ENCODE measurements around the gene FDX1. TPM values are rescaled to one million over a fixed set of nuclear protein-coding genes. Genes with fewer than 3 reads are reported as not detected.

Gene FDX1
- polyA plus RNA-seq, 1 experiment = 2.0 TPM

DNA sequence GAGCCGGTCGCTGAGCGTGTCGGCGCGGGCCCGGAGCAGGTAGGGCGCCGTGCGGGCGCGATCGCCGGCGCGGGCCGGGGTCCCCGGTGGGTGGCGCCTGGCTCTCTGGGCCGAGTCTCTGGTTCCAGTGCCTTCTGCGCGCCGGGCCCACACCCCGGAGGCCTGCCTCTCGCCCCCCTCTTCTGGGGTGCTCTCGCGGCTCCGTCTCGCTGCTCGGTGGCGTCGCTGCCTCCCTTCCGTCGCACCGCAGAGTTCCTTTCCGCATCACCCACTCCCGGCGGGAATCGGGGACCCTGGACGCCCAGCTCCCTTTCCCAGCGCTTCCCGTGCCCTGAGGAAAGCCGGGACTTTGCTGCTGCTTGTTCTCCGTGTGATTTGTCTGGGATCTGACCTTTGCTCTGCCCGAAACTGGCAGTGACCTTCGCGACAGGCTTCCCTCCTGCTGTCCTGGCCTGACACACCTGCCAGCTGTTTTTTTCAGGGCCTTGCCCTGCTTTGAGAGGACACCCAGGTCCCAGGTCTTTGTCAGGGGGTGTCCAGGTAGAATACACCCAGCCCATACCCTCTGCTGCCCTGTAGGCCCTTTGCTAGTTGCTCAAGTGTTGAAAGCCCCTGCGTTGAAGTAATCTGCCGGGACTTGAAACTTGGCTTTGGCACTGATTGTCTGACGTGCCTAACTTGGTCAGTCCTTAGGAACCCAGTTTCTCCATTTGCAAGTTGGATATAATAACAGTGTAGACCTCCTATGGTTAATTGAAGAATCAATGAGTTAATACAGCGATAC, 711 bp downstream of the FDX1 start:
- TF ChIP-seq, protein P1, sequence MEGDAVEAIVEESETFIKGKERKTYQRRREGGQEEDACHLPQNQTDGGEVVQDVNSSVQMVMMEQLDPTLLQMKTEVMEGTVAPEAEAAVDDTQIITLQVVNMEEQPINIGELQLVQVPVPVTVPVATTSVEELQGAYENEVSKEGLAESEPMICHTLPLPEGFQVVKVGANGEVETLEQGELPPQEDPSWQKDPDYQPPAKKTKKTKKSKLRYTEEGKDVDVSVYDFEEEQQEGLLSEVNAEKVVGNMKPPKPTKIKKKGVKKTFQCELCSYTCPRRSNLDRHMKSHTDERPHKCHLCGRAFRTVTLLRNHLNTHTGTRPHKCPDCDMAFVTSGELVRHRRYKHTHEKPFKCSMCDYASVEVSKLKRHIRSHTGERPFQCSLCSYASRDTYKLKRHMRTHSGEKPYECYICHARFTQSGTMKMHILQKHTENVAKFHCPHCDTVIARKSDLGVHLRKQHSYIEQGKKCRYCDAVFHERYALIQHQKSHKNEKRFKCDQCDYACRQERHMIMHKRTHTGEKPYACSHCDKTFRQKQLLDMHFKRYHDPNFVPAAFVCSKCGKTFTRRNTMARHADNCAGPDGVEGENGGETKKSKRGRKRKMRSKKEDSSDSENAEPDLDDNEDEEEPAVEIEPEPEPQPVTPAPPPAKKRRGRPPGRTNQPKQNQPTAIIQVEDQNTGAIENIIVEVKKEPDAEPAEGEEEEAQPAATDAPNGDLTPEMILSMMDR (IDR thresholded peaks at IDR 0.05; ENCODE audit: insufficient read depth, low read depth, low read length) = no peak
- no peaks in the 10 kb centered on the region for H3K27me3 ChIP-seq (ENCODE audit: control insufficient read depth, insufficient read depth, low read length)
- POLR2A ChIA-PET = no interaction called here
- CTCF ChIA-PET = interaction anchor here (0.9 to 8.9 kb wide), 9 partner anchors 15 to 702 kb away, joined by 3 to 88 read pairs (median 4); no protein-coding TSS in a partner anchor
- no peaks in the 10 kb centered on the region for H3K36me3 ChIP-seq (ENCODE audit: control insufficient read depth, insufficient read depth, low read length)
- peak overlapping the region; percentile 78 for H3K4me3 ChIP-seq (ENCODE audit: low read depth, low read length)
- DNase-seq (ENCODE audit: low read depth) = no peak

DNA sequence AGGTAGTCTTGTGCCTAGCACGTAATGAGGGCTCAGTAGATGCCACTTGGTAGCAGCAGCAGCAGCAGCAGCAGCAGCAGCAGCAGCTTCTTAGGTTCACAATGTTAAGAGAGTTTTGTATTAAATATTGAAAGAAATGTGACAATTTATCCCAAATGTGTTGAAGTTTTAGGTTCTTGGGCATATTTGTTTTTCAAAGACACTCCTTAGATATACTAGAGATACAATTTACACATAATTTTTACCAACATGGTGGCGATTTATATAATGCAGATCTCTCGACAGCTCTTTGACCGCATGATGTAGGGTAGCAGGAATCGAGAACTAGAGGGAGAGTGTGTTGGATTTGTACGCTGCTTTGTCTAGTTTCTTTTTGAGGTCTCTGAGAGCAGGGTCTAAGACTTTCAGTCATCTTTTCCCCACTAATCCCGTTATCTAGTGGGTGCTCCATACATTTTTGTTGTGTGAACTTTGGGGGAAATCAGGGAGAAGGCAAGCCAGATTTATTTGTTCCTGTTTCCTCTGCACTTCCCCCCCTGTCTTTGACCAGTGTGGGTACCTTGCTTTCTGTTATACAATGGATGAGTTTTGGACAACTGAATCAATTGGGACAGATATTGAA, 1.4 kb downstream of the FDX1 start:
- ChIA-PET POLR2A (no interaction called here), CTCF (interaction anchor here (0.9 to 8.9 kb wide), 7 partner anchors 15 to 256 kb away, joined by 3 to 88 read pairs (median 4); no protein-coding TSS in a partner anchor)
- no peak for DNase-seq (ENCODE audit: low read depth)
- H3K4me3 ChIP-seq (ENCODE audit: low read depth, low read length) = peak overlapping the region; percentile 78
- TF ChIP-seq, protein P1 (IDR thresholded peaks at IDR 0.05; ENCODE audit: insufficient read depth, low read depth, low read length) = no peak
- H3K27me3 ChIP-seq (ENCODE audit: control insufficient read depth, insufficient read depth, low read length) = no peaks in the 10 kb centered on the region
- no peaks in the 10 kb centered on the region for H3K36me3 ChIP-seq (ENCODE audit: control insufficient read depth, insufficient read depth, low read length)

DNA sequence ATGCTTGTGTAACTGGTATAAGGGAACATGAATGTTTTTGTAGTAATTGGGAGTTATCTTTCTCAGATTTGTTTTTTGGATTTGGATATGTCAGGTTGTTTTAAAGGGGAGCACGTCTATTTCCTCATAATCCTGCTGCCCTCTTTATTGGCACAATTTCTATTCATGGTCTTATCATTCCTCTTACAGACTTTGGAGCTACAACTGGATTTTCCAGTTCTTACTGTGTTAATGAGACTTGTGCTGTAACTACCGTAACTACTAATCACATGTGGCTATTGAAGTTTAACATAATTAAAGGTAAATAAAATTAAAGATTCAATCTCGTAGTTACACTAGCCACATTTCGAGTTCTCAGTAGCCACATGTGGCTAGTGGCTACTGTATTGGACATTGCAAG, 1.9 kb downstream of the FDX1 start:
- no peak for DNase-seq (ENCODE audit: low read depth)
- H3K36me3 ChIP-seq (ENCODE audit: control insufficient read depth, insufficient read depth, low read length) = no peaks in the 10 kb centered on the region
- H3K4me3 ChIP-seq (ENCODE audit: low read depth, low read length) = peak overlapping the region; percentile 78; the same call in 1 of the 2 replicates
- TF ChIP-seq, protein P1 (IDR thresholded peaks at IDR 0.05; ENCODE audit: insufficient read depth, low read depth, low read length) = no peak
- ChIA-PET CTCF (interaction anchor here (1.1 to 8.9 kb wide), 3 partner anchors 55 to 257 kb away, joined by 3 to 88 read pairs (median 8); no protein-coding TSS in a partner anchor), POLR2A (no interaction called here)
- H3K27me3 ChIP-seq (ENCODE audit: control insufficient read depth, insufficient read depth, low read length) = no peaks in the 10 kb centered on the region

DNA sequence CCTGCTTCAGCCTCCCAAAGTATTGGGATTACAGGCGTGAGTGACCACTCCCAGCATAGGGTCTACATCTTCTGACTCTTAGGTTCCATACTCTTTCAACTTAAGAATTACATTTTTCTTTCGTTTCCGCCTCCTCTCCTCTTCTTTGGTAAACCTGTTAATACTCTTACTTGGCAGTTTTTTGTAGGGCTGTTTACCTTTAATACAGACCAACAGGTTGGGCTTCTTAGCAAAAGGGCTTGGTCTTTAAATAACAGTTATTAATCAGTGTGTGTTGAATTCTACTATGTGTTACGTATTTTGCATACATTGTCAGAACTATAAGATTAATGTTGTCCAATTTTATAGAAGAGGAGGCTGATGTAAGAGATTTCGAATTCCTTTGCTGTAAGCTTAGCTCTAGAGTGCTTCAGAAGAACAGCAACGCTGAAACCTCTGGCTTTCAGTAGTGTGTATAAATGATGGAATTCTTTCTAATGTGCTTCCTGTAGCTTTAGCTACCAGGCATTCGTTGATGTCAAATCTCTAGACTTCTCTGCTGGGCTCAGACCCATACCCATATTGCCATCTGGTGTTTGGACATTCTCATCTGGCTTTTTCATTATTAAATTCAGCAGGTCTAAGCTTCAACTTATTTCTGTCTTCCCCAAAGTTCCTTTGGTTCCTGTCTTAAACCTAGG, 3.1 kb downstream of the FDX1 start:
- DNase-seq (ENCODE audit: low read depth) = no peak
- CTCF ChIA-PET = interaction anchor here (0.5 to 8.9 kb wide), 8 partner anchors 13 to 1564 kb away, joined by 3 to 88 read pairs (median 3); no protein-coding TSS in a partner anchor
- TF ChIP-seq, protein P1 (IDR thresholded peaks at IDR 0.05; ENCODE audit: insufficient read depth, low read depth, low read length) = no peak
- H3K27me3 ChIP-seq (ENCODE audit: control insufficient read depth, insufficient read depth, low read length) = no peaks in the 10 kb centered on the region
- POLR2A ChIA-PET = no interaction called here
- no peaks in the 10 kb centered on the region for H3K36me3 ChIP-seq (ENCODE audit: control insufficient read depth, insufficient read depth, low read length)
- H3K4me3 ChIP-seq (ENCODE audit: low read depth, low read length) = no peak overlapping the region

Measured in BJ (cell line).